HG02588 (cell line): Measurements from ENCODE around the gene TTLL6.

Experiments
- ATAC-seq: cut with Tn5 transposase; IDR thresholded peaks from one replicate; pipeline ENCODE4 v1.9.1; 2021; ENCODE audit warnings: mild to moderate bottlenecking, moderate library complexity; ENCODE audit not compliant: unreplicated experiment

TTLL6 gene

DNA sequence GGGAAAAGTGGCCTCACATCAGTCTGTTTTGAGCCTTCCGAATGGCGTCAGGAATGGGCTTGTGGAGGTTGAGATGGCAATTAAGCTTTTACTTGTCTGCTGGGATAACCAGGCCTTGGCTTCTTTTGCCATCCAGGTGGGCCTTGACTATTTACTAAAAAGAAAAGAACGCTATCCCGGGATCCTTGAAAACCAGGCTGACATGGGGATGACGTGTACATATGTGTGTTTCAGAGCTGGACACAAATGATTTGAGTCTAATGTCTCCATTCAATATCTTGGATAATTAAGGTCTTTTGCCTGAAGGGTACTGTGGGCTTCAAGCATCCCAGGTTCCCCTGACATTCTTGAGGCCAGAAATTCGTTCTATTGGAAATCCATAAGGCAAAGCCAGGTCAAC is 55.9 kb downstream of the TTLL6 start:
- no peak for ATAC-seq

- ATAC-seq = no peak
Observed at GRCh38 chr17:48760411-48760810, 56.6 kb downstream of the TTLL6 start.

DNA sequence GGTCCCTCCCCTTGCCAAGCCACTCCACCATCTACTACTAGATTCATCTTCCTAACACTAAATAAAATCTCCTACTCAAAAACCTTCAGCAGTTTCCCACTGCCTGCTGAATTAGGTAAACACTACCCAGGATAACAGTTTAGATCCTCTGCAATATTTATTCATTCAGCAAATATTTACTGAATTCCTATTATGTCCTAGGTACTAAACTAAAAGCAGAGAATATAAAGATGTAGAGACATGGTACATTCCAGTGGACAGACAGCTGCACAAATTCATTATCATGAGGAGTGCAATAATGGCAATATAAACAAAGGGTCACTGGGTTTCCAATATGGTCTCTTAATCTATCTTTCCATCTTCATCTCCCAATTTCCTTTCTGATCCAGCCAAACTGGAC is 57.7 kb downstream of the TTLL6 start:
- no peak for ATAC-seq

DNA sequence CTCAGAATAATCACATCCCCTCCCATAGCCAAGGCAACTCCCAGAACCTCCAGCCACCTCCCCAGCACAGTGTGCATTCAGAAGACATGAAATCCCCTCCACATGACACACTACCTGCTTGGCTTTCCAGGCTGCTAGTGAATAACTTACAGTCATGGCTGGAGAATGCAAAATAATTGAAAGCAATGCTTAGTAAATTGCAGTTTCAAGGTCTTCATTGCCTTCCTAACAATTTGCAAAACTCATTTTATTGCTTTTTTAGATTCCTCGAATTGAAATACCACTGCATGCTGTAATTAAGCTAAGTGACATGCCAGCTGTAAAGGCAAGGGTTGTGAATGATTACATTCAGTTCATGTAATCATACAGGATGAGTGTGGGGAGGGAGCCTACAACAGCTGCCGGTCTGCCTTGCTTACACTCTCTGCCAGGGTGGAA is 59.5 kb downstream of the TTLL6 start:
- ATAC-seq = no peak

GRCh38 chr17:48756830-48757251 is 60.2 kb downstream of the TTLL6 start:
- no peak for ATAC-seq

GRCh38 chr17:48755356-48755755 is 61.7 kb downstream of the TTLL6 start:
- ATAC-seq = no peak

- no peak for ATAC-seq
Observed at GRCh38 chr17:48754500-48755261, 62.3 kb downstream of the TTLL6 start.

DNA sequence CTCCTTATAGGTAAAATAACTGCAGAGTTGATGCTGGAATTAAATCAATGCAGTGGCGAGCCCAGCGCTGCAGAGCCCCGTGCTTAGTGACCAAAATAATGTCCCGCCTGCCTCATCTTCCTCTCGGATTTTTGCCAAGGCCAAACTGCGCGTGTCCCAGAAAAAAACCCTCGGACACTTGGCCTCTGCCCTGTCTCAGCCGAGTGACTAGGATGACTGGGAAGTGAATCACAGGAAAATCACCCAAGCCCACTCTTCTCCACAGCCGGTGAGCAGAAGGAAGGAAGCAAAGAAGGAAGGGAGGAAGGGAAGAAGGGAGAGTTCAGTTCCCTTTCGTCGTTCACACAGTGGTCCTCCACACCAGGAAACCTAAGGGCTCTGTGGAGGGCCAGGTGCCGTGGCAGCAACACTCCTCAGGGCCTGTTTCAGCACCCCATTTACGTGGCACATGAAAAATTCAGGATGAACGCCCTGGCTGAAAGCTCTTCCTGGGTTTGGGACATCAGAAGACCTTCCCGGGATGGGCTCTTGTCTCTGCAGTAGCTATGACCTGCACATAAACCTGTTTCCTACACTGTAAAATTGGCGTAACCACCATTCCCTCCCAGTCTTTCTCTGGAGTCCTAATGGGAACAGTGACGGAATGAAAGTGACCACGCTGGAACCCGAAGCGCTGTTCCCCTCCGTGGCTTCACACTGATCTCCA is 63.1 kb downstream of the TTLL6 start:
- ATAC-seq = no peak

DNA sequence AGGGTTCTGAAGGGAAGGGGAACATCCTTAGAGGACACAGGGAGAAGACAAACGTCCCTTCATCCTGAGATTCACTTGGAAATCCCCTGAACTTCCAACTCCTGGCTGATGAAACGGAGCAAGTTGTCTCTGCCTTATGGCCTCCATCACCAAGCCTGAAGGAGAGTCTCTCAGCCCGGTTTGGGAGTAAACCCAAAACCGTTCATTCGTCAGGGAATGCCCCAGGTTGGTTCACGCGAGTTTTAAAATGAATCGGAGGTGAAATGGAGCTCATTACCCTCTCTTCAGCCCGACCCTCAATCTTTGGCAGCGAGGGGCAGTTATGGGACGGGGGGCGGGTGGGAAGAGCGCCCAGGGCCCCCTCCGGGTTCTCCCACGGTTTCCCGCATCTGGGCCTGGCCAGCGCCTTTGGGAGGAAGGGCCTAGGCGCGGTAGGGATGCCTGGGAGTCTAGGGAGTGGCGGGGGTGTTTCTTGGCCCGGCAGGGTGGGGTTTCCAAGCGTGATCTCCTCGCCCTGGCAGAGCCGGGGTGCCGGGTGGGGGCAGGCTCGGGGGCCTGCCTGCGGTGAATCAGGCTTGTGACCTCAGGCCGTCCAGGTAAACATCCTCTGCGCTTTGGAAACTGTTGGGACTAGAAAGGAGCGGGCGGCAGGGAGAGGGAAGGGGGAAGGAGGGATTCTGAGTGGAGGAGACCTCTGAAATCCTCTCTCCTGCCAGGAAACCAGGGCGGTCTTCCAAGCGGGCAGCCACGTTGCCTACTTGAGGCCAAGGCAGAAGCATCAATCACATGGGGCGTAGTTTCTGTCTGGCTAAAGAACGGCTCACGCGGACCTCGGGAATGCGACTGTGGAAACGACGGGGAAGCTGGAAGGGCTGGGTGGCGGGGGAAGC is 64.4 kb downstream of the TTLL6 start:
- no peak for ATAC-seq

- no peak for ATAC-seq
Observed at GRCh38 chr17:48751733-48752398, 65.2 kb downstream of the TTLL6 start.

- ATAC-seq = no peak
Observed at GRCh38 chr17:48751172-48751571, 65.9 kb downstream of the TTLL6 start.

DNA sequence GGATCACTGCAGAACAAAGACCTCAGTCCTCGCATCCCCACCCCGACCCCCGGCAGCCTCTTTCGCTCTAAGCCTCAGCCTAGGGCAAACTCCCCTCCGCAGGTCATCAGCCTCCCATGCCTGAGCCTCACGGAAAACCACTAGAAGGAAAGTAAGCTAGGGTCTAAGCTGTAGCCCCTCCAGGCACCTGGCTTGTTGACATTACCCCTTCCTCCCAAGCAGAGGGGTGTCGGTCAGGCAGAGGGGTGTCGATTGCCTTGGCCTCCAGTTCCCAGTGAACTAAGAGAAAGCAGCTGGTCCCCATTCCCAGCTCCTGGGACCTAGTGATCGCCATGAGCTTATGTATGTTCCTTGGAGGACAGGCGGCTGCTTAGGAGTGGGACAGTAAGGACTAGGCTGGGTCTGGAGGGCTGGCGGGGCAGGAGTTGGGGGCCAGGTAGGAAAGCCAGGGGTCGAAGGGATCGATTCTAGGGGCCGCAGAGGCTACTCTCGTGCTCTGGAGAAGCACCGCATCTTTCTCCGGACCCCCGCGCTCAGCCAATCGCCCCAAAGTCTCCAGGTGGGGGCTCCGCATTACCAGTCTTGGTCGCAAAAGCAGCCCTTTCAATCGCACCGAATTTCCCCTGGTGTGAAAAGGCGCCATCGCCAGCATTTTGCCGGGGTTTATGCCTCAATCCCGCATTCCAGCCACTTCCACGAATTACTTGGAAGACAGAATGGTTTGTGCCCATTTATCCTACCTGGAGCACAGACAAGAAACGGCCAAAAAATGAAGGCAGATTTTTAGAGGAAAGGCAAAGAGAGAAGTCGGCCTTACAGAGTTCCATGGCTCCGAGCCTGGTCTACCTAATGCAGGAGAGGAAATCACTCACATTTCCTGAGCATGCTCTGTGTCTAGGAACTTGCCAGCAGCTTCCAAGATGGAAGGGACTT is 67.1 kb downstream of the TTLL6 start:
- ATAC-seq = no peak

DNA sequence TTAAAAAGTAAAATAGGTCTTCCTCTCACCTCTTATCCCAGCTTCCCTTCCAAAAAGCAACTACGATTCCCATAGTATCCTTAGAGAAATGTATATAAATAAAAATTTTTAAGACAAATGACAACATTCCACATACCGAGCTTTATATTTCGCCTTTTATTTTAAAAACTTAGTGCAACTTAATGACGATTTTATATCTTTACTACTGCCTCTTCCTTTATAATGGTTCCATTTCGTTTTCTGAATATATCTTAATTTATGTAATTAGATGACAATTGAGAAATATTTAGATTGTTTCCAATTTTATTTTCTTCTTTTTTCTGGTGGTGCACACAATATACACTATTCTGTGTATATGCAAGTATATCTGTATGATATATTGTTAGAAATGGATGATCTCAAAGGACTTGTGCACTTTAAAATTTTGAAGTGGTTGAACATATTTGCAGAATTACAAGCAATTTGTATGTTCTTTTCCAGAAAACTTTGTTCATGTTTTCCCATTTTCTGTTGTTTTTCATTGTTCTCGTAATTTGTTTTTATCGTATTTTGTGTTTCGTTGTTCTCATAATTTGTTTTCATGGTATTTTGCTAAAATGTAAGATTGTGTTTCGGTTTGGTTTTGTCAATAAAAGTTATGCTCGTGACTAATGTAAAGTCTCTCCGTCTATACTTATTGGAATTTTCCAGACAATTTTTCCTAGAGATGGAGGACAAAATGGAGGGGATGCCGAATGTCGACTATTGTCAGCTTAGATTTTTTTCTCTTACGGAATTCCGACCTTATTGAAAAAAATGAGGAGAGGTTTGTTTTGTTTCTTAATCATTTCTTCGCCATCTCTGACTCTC is 68.1 kb downstream of the TTLL6 start:
- no peak for ATAC-seq

DNA sequence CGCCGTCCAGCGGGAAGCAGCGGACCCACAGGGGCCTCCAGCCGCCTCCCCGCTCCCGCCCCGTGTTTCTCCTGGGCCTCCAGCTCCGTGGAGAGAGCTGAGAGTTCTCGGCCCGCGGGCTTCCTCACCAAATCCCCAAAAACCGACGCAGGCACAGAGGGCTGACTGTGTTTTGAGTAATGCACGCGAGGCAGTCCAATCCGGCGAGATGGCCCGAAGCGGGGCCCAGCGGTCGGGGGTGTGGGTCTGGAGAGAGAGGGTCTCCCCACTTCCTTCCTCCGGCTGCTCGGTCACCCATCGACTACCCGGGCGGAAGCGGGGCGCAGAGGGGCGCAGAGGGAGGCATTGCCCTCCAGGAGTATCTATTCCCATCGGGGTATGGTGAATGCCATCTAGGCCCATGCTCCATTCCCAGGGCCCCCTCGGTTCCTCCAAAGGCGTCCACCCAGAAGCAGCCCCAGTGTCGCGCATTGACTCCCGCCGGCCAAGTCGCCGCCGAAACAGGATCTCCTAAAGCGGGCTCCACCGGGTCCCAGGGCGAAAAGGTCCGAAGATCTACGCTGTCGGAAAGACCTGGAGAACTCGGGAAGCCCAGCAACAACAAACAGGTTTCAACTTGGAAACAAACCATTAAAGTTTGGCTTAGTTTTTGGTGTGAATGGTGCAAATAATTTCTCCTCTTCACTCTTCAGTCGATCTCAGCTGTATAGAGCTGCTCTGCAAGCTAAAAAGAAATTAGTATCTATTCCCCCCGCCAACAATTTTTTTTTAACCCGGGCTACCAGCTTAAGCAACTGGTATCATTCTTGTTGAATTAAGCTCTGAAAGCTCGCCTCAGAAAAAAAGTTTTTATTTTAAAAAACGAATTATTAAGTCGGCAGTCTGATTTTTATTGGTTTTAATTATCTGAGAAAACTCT is 69.3 kb downstream of the TTLL6 start:
- no peak for ATAC-seq

- no peak for ATAC-seq
Observed at GRCh38 chr17:48746916-48747444, 70.0 kb downstream of the TTLL6 start.

DNA sequence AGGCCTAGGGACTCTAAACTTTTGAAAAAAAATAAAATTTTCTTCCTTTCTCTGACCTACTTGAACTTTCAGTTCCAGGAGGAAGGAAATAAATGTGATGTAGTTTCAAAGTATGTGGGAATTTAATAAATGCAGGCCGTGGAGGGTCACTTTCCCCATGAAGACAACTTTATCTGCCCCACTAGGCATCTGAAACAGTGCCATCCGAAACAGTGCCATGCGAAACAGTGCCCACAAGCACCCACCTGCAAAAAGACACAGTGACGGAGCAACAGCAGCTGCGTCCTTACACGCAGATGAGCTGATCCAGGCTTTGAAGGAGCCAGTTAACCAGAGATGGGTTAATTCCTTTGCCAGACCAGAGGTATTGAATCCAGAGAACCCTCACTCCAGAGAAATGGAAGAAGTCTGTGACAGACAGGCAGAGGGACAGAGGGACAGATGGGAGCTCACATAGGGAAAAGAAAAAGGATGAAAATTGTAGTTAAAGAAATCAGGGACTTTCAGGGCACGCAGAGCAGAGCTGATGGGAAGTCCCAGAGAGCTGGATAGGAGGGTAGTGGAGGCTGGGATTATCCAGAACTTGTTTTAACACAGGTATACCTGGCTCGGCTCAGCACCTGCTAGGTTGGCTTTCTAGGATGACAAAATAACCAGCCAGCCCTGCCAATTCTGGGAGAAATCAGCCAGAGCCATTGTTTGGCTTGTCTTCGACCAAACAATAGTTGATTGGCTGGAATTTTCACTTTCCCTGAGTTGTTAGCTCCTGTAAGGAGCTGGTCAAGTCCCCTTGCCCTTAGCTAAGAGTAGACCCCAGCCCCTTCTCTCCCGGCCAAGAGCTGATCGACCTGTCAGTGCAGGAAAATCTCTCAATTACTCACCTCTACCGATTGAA is 71.4 kb downstream of the TTLL6 start:
- no peak for ATAC-seq

GRCh38 chr17:48740537-48740936 is 76.5 kb downstream of the TTLL6 start:
- ATAC-seq = no peak
